Globus pallidus (tissue), 1 donor: ENCODE data around the gene SLC25A30.
"Not testable (repeated sequence)": the region's sequence is repeated elsewhere in the genome, so short reads cannot be mapped to it uniquely, and the experiment has no call there.

Experiments
- DNase-seq: peaks from one replicate; pipeline ENCODE4 v3.0.0-alpha.2; 2015; ENCODE audit warnings: low spot score

Gene SLC25A30

DNA sequence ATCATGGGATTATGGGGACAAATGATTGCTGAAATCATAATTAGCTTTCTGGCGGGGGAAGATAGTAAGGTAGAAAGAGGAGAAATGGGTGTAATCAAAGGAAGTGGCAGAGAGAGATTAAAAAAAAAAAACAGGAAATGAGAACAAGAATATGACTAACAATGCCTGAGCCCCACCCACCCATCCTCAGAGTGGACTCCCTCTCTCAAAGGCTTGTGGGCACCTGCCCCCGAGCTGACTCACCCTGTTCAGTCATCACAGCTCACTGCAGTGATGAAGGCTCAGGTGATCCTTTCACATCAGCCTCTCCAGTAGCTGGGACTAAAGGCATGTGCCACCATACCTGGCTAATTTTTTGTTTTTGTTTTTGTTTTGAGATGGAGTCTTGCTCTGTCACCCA lies 50.8 kb downstream of the SLC25A30 start:
- DNase-seq: no peak

DNA sequence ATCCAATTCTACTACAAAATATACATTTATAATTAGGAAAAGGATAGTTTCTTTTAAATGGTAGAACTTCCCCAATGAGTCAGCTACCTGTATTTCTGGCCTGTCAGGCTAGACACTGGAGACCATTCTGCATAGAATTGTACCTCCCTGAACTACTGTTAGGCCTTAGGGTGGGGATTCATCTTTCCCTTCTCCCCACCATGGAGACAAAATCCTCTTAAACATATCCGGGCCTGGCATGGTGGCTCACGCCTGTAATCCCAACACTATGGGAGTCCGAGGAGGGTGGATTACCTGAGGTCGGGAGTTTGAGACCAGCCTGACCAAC lies 52.7 kb downstream of the SLC25A30 start:
- DNase-seq: no peak

DNA sequence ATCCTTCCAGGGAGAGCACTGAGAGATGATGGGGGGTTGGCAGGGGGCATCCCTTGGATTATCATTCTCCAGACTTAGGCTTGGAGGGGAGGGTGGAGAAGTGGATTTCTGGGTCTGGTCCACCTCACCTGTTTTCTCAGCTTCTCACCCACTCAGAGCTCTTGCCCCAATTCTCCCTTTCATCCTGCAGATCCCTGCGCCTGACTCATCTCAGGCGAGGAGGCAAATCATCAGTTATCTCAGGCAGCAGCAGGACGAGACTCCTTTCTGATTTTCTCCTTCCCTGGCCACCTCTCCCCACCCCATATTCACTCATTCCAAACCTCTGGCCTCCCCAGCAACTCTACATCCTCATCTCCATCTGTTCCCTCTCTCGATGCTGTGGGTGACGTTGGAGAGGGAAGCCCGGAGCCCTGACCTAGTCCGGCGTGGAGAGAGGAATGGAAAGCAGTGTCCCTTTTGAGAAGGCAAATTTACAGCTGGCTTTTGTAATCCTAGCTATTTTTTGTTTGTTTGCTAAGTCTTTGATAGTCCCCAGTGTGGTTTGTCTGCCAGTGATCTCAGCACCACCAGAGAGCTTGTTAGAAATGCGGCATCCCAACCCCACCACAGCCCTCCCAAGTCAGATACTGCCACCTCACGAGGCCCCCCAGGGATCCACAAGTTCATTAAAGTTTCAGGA lies 53.2 kb downstream of the SLC25A30 start:
- DNase-seq: no peak

DNA sequence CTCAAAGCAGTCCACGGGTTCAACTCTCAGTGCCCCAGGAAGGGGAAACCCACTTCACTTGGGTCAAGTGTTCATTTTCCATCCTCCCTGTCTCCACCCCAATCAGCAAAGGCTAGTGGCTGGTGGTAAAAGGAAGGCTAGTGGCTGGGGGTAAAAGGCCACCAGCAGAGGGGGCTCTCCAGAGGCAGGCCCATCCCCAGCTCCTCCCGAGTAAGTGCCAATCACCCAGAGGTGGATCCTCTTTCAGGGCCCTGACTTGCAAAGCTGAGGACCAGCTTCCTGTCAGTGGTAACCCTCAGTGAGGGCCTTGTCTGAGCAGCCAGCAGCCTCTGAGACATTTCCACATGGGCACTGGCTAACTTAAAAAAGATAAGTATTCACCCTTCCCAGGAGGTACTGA lies 55.2 kb downstream of the SLC25A30 start:
- no peak for DNase-seq

DNA sequence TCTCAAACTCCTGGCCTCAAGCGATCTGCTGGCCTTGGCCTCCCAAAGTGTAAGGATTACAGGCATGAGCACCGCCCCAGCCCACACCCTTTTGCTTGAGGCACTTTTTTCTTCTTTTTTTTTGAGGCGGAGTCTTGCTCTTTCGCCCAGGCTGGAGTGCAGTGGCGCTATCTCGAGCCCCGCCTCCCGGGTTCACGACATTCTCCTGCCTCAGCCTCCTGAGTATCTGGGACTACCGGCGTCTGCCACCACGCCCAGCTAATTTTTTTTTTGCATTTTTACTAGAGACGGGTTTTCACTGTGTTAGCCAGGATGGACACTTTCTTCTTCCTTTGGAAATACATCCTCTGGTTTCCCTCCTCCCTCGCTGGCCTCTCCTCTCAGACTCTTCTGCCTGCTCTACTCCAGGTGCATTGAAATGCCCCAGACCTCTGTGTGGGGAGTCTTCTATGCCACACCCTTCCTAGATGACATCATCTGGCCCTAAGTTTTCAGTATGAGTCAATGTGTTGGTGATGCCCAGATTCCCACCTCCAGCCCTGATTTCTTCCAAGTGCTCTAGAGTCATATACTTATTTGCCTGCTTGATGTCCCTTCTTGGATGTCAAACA lies 56.5 kb downstream of the SLC25A30 start:
- DNase-seq: no peak

DNA sequence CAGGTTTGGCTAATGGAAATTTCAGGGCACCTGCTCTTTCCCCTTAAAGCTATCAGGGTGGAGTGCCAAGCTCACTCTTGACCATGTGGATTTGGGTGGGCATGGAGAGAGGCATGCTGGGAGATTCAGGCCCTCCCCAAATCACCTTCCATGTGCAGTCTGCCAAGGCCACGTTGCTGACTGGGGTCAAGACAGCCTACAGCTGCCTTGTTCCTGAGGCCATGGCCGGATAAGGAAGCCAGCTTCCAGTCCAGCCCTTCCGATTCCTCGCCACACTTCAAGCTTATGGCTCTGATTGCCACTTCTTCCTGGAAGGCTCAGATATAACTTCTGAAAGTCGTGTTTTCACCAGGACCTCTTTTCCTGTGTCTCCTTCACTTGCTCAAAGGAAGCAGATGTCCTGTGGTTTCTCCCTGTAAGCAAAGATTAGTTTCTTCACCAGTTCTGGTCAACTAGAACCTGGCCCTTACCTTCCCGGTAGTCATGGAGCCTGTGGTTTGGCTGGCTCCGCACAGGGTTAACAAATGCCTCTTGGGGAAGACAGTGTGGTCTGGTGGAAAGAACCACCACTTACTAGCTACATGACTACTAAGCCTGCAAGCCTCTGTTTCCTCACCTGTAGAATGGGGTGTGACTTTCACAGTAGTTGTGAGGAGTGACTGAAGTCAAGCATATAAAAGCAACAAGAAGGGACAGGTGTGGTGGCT lies 61.1 kb downstream of the SLC25A30 start:
- no peak for DNase-seq

DNA sequence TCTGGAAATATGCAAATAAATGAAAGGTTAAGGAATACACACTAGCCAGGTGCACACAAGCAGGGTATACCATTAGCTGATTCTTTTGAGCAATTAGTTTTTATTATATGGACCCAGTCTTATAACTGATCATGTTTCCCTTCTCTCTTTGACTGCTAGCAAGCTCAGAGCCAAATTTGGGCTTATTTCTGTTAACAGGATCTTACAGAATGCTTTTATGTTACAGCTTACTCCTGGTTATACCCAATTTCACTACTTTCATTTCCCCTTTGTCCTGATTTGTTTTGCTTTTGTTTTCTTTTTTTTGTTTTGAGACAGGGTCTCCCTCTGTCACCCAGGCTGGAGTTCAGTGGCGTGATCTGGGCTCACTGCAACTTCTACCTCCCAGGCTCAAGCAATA lies 64.3 kb downstream of the SLC25A30 start:
- no peak for DNase-seq

DNA sequence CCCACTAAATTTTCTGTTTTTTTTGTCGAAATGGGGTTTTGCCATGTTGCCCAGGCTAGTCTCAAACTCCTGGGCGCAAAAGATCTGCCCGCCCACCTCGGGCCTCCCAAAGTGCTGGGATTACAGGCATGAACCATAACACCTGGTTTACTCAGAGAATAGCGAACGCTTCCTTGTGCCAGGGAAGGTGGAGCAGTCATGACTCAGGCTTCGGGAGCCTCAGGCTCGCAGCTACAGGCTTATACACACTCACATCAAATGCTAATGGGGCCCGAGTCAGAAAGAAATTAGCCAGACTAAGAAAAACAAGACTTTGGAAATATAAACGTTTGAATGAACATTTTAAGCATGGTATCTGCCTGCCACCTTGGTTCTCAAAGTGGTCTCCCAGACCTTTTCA lies 66.1 kb downstream of the SLC25A30 start:
- no peak for DNase-seq

DNA sequence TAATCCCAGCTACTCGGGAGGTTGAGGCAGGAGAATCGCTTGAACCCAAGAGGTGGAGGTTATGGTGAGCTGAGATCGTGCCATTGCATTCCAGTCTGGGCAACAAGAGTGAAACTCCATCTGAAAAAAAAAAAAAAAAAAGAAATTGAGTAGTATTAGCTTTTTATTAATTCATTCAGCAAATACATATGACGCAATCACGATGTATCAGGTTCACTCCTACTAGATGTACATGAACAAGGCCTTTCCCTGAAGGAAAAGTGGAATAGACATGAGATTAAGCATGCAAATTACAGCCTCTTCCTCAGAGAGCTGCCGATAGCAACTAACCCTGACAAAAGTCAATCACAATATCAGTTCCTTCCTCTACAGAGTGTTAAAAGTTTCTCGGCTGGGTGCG lies 68.0 kb downstream of the SLC25A30 start:
- no peak for DNase-seq

DNA sequence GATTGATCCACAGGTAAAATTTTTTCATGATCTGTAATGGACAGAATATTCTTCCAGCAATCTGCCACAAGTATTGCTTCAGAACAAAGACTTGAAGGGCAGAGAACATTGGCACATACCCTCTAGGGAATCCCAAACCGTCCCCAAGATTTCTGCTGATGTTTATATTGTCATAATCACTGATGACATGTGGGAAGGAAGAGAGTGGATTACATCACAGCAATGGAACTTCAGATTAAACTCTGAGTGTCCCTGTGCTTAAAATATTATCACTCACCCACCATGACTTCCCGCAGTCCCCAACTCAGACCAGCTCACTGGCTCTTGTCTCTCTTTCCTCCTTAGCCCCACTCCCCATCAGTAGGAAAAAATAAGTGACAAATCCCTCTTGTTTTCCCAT lies 68.7 kb downstream of the SLC25A30 start:
- DNase-seq: no peak

DNA sequence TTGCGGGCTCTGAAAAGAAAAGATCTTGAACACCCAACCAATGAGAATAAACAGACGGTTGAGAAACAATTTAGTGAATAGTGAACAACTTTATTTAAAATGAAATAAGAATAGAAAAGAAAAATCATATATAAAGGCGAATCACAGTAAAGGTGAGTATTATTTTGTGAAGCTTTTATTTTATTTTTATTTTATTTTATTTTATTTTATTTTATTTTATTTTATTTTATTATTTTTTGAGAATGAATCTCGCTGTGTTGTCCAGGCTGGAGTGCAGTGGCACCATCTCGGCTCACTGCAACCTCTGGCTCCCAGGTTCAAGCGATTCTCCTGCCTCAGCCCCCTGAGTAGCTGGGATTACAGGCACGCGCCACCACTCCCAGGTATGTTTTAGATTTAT lies 74.1 kb downstream of the SLC25A30 start:
- DNase-seq: not testable (repeated sequence)
